HG02798 (cell line): ENCODE results near the gene CSNK1G3.
"Not testable (repeated sequence)": the region's sequence is repeated elsewhere in the genome, so short reads cannot be mapped to it uniquely, and the experiment has no call there.

Experiments used
- ATAC-seq: cut with Tn5 transposase; IDR thresholded peaks from one replicate; pipeline ENCODE4 v1.9.1; 2021; ENCODE audit warnings: mild to moderate bottlenecking; ENCODE audit not compliant: unreplicated experiment, poor library complexity

Gene CSNK1G3

DNA sequence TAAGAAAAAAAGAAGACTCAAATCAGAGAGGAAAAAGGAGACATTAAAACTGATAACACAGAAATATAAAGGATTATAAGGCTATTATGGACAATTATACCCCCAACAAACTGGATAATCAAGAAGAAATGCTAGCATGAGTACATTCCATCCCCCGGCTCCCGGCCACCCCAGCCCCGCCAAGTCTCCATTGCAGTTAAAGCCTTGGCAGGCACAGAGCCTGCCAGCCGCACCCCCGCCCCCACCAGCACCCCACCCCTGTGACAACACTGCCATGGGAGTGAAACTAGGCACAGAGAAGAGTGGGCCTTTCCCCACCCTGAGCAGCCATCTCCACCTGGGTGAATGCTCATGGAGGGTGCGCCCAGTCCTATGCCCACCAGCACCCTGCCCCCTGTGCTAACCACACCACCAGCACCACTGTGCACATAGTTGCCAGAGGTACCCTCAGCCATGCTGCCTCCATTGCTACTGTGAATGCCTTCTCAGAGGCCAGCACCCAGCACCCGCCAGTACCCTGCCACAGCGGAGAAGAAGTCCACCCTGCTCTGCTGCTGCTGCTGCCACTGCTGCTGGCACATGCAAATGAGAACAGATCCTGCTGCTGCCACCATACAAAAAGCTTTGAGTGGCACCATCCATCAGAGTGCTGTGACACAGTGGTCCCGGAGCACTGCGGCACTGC, 117.0 kb downstream of the CSNK1G3 start:
- ATAC-seq: no peak

- ATAC-seq: no peak
These were observed 124.0 kb downstream of the CSNK1G3 start for GRCh38 chr5:123636006-123636405.

- ATAC-seq: not testable (repeated sequence)
These were observed 125.1 kb downstream of the CSNK1G3 start for GRCh38 chr5:123637028-123637427.

DNA sequence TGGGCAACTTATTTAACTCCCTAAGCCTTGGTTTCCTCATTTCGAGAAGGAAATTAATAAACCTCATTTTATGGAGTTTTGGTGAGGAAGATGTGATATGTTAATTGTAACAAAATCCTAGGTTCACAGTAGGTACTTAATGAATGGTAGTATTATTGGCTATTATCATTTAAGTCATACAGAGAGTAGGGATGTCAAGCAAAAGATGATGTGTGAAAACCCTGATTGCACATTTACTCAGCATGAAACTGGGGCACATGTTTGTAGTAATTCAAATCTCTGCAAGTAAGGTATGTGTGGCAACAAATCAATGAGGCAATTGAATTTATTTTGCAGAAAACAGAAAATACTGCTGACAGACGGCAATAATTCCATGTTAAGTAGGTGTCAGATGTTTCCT, 127.3 kb downstream of the CSNK1G3 start:
- no peak for ATAC-seq

DNA sequence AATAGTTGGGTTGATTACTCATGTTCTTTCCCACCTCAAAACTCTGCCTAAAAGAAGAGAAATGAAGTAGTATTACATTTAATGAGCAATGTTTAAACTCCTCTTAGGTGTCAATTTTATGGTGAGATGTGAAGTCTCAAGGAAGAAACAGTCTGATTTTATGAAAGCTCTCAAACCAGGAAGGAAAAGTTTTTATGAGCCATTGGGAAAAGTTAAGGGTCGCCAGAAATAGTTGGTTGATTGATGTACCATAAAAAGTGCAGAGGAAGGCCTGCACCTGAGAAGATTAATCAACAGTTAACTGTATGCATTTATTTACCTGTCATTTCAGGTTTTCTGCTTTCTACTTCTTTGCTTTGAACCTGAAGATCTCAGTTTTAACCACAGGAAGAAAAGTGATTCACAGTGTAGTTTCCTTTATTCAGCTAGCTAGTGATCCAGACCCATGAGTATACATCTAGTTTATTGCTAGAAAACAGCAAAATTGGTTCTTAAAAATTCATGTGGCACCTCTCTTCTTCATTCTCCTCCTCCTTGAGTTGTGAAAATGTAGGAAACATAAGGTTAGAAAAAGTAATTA, 133.1 kb downstream of the CSNK1G3 start:
- no peak for ATAC-seq

DNA sequence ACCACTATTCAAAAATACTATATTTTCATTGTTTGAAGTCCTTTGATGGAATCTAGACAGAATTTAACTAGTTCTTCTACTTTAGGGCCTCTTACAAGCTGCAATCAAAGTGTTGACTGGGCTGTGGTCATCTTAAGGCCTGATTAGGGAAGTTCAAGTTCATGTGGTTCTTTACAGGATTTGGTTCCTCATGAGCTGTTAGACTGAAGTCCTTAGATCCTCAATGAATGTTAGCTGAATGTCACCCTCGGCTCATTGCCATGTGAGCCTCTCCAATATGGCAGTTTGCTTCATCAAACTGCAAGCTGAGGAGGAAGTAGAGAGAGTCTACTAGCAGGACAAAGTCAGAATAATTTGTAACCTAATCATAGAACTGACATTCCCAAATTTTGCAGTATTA, 135.1 kb downstream of the CSNK1G3 start:
- ATAC-seq: no peak

- ATAC-seq: no peak
These were observed 139.3 kb downstream of the CSNK1G3 start for GRCh38 chr5:123651234-123651633.

GRCh38 chr5:123659011-123659410, 147.0 kb downstream of the CSNK1G3 start:
- ATAC-seq: no peak

- no peak for ATAC-seq
These were observed 147.5 kb downstream of the CSNK1G3 start for GRCh38 chr5:123659495-123659894.

GRCh38 chr5:123664961-123665360, 153.0 kb downstream of the CSNK1G3 start:
- no peak for ATAC-seq

- ATAC-seq: no peak
These were observed 153.9 kb downstream of the CSNK1G3 start for GRCh38 chr5:123665822-123666371.
